K562 treated with DMSO at 1 percent for 12 hours (cell line): ENCODE data around the gene SPTLC3. TPM values are rescaled to one million over a fixed set of nuclear protein-coding genes. Genes with fewer than 3 reads are reported as not detected.

Experiments
- total RNA-seq: library from RNA; unstranded; fragments of 300-600 nt; gene quantifications from 2 replicates; pipeline ENCODE4 v1.2.3, GENCODE V29; 2022; ENCODE audit not compliant: insufficient read depth

The SPTLC3 gene
- total RNA-seq: not detected in 2 replicates

GRCh38 chr20:13008761-13009681 lies at the start of gene SPTLC3:
TSS of gene SPTLC3 (plus strand) at chr20:13008972. CDS start at chr20:13009268, 296 bp downstream.

Other genes with a start within 250 kb of the SPTLC3 start
- gene ISM1, start 212.3 kb downstream of the SPTLC3 start, total RNA-seq: not detected in 2 replicates